Right atrium auricular region (tissue), 2 donors: ENCODE results near the gene C3. TPM values are rescaled to one million over a fixed set of nuclear protein-coding genes. Genes with fewer than 3 reads are reported as not detected.
"Not testable (repeated sequence)": the region's sequence is repeated elsewhere in the genome, so short reads cannot be mapped to it uniquely, and the experiment has no call there.

Experiments
- DNase-seq: peaks from one replicate; pipeline ENCODE4 v3.0.0-alpha.2; 2019; ENCODE audit warnings: low spot score
- H3K27ac ChIP-seq, 2 donors: fragments of 200-600 bp; sonication (generic); 1 replicate in 1 of 2; 2 replicates in 1 of 2; pipeline ENCODE4 v1.5.1; 2016 to 2019
- H3K27me3 ChIP-seq, 2 donors: fragments of 200-600 bp; sonication (generic); one replicate each; pipeline versions ENCODE4 v1.5.1 to v1.6.0; 2017 to 2019
- H3K36me3 ChIP-seq: fragments of 200-600 bp; sonication (generic); one replicate; pipeline ENCODE4 v1.5.1; 2016
- H3K4me1 ChIP-seq, 2 donors: fragments of 200-600 bp; sonication (generic); one replicate each; pipeline versions ENCODE4 v1.5.1 to v1.6.0; 2017 to 2019
- H3K4me3 ChIP-seq, 2 donors: fragments of 200-600 bp; sonication (generic); 1 replicate in 1 of 2; 2 replicates in 1 of 2; pipeline ENCODE4 v1.5.1; 2017 to 2019; ENCODE audit warnings: mild to moderate bottlenecking in 1 of 2, moderate library complexity in 1 of 2
- H3K9me3 ChIP-seq, 2 donors: fragments of 200-600 bp; sonication (generic); one replicate each; pipeline ENCODE4 v1.5.1; 2019
- microRNA-seq, 2 donors: library from miRNA; unstranded; fragments of <30 nt; microRNA quantifications; one replicate each; pipeline ENCODE4, GENCODE V29; 2016 to 2017; ENCODE audit warnings: borderline number of aligned reads in 2 of 2, borderline replicate concordance in 1 of 2
- total RNA-seq, 2 donors: library from RNA; depleted of rRNA; stranded (reverse); fragments of >200 nt; gene quantifications; one replicate each; pipeline ENCODE4 v1.1.0, GENCODE V29; 2016
- TF ChIP-seq, protein P1 (sequence below), 2 donors: fragments of 200-600 bp; sonication (generic); IDR thresholded peaks; one replicate each; pipeline ENCODE4 v1.5.1; 2019; ENCODE audit warnings: antibody characterized with exemption in 2 of 2

The C3 gene
- total RNA-seq, 2 donors from 2014 or later = 419 to 1,709 TPM

DNA sequence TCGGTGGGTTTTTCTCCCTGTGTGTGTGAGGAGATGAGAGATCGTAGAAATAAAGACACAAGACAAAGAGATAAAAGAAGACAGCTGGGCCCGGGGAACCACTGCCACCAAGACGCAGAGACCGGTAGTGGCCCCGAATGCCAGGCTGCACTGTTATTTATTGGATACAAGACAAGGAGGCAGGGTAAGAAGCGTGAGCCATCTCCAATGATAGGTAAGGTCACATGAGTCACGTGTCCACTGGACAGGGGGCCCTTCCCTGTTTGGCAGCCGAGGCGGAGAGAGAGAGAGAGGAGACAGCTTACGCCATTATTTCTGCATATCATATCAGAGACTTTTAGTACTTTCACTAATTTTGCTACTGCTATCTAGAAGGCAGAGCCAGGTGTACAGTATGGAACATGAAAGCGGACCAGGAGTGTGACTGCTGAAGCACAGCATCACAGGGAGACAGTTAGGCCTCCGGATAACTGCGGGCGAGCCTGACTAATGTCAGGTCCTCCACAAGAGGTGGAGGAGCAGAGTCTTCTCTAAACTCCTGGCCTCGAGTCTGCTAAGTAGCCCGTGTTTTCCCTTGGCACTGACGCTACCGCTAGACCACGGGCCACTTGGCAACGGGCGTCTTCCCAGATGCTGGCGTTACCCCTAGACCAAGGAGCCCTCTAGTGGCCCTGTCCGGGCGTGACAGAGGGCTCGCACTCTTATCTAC is 87.5 kb downstream of the C3 start:
- H3K9me3 ChIP-seq, H3K36me3 ChIP-seq, H3K4me3 ChIP-seq, H3K4me1 ChIP-seq, H3K27ac ChIP-seq, H3K27me3 ChIP-seq: not testable (repeated sequence)
- peak; percentile 73 for DNase-seq
- TF ChIP-seq, protein P1, sequence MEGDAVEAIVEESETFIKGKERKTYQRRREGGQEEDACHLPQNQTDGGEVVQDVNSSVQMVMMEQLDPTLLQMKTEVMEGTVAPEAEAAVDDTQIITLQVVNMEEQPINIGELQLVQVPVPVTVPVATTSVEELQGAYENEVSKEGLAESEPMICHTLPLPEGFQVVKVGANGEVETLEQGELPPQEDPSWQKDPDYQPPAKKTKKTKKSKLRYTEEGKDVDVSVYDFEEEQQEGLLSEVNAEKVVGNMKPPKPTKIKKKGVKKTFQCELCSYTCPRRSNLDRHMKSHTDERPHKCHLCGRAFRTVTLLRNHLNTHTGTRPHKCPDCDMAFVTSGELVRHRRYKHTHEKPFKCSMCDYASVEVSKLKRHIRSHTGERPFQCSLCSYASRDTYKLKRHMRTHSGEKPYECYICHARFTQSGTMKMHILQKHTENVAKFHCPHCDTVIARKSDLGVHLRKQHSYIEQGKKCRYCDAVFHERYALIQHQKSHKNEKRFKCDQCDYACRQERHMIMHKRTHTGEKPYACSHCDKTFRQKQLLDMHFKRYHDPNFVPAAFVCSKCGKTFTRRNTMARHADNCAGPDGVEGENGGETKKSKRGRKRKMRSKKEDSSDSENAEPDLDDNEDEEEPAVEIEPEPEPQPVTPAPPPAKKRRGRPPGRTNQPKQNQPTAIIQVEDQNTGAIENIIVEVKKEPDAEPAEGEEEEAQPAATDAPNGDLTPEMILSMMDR (IDR thresholded peaks at IDR 0.05) = peak in 1 of 2 donors; percentile 73

DNA sequence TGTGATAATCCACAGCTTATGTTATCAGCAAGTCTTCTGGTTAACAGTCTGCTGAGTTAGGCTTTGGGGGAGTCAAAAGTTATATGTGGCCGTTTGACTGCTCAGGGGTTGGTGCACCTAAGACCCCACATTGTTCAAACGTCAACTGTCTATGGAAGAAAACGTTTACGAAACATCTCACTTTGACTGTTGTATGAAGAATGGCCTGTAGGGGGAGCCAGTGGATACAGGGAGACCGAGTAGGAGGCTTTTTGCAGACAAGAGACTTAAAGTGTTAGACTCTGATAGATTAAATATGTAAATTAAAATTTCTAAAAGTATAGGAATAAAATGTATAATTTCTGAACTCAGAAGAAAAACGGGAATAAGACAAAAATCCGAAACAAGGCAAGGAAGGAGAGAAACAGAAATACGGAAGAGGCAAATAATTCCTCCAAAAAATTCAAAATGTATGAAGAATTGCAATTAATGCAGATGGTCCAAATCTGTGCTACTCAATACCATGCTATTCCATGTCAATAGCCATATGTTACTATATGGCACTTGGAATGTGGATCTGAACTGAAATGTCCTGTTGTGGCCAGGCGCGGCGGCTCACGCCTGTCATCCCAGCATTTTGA is 88.3 kb downstream of the C3 start:
- Histone ChIP-seq H3K4me1 (no peaks in the 10 kb centered on the region), H3K27ac (no peak overlapping the region), H3K36me3 (no peaks in the 10 kb centered on the region), H3K4me3 (no peak overlapping the region), H3K9me3 (no peaks in the 10 kb centered on the region), H3K27me3 (no peaks in the 10 kb centered on the region)
- peak; percentile 75 for DNase-seq
- TF ChIP-seq, protein P1 (IDR thresholded peaks at IDR 0.05) = peak; percentile 72 to 87

Small RNA genes within 50 kb of the gene (microRNA-seq; reads per million reads assigned to microRNA genes)
- 0 to 0.71 reads per million in 2 donors for gene MIR6791

Other genes starting within 250 kb of the C3 start
- under 1 TPM; 0.30 to 0.75 TPM for gene DENND1C, start 238.9 kb downstream of the C3 start, total RNA-seq
- gene TUBB4A, start 218.3 kb downstream of the C3 start, total RNA-seq = 1 to 10 TPM in 1 of 2 donors, under 1 TPM in 1; 0.83 to 2.3 TPM
- gene TNFSF9, start 189.6 kb downstream of the C3 start, total RNA-seq = under 1 TPM in 1 of 2 donors, not detected in 1; 0.43 TPM
- not detected for gene CD70, start 129.5 kb downstream of the C3 start, total RNA-seq
- gene TNFSF14, start 50.5 kb downstream of the C3 start, total RNA-seq = 1 to 10 TPM in 1 of 2 donors, under 1 TPM in 1; 0.63 to 1.3 TPM
- gene GPR108, start 16.9 kb upstream of the C3 start, total RNA-seq = 10 to 100 TPM; 40.3 to 41.3 TPM
- gene TRIP10, start 19.0 kb upstream of the C3 start, total RNA-seq = 10 to 100 TPM; 39.6 to 65.3 TPM
- not detected for gene SH2D3A, start 46.8 kb upstream of the C3 start, total RNA-seq
- gene VAV1, start 52.1 kb upstream of the C3 start, total RNA-seq = 1 to 10 TPM in 1 of 2 donors, under 1 TPM in 1; 0.52 to 1.4 TPM
- gene ADGRE1, start 166.9 kb upstream of the C3 start, total RNA-seq = not detected